HepG2 (cell line): ENCODE results near the gene YIF1A. TPM values are rescaled to one million over a fixed set of nuclear protein-coding genes. Genes with fewer than 3 reads are reported as not detected.
"Not testable (repeated sequence)": the region's sequence is repeated elsewhere in the genome, so short reads cannot be mapped to it uniquely, and the experiment has no call there.

ENCODE experiments used
- ATAC-seq: fragments of 200-7000 bp; cut with Tn5 transposase; 3 replicates; pipeline ENCODE4 v1.9.1; 2020; ENCODE audit warnings: mild to moderate bottlenecking, moderate library complexity
- BruUV-seq: library from RNA; stranded (reverse); fragments of 400-500 nt; replicated peaks from 2 replicates; lab custom pipeline; 2021; lab: Mats Ljungman, UMichigan
- CTCF ChIA-PET: fragments of 300-600 bp; formaldehyde crosslinking; extraction: SDS; loops from one replicate; lab custom pipeline; 2021; ENCODE audit warnings: low total read pairs, inconsistent platforms, low intra/inter-chr PET ratio; lab: Yijun Ruan, JAX
- POLR2A ChIA-PET: fragments of 350-600 bp; sonication (Branson Sonifier 250); formaldehyde crosslinking; loops from one replicate; lab custom pipeline; 2020; ENCODE audit warnings: antibody characterized with exemption, inconsistent platforms; lab: Yijun Ruan, JAX
- DNase-seq: peaks from one replicate; pipeline ENCODE4 v3.0.0-alpha.2; 2015; ENCODE audit warnings: low spot score
- FAIRE-seq: peaks from 3 replicates; lab custom pipeline; 2011; peaks lifted over from hg19 to GRCh38; lab: Jason Lieb, UNC
- H2AFZ ChIP-seq: one replicate; pipeline ENCODE4 v1.6.1; 2011; ENCODE audit warnings: low read length, inconsistent platforms
- H3K27ac ChIP-seq: fragments of 300-600 bp; 3 replicates; pipeline ENCODE4 v1.8.0; 2011; ENCODE audit warnings: mixed run types, mild to moderate bottlenecking, mixed read lengths, low read length, inconsistent platforms; ENCODE audit not compliant: insufficient read depth; ENCODE audit errors: extremely low read length
- H3K27me3 ChIP-seq, 2 experiments: fragments of 200-600 bp in 1 of 2; 2 replicates in 1 of 2; 3 replicates in 1 of 2; pipeline versions ENCODE4 v1.6.0 to v1.8.0; 2011; ENCODE audit warnings: low read length in 2 of 2, mild to moderate bottlenecking in 2 of 2, moderate library complexity in 2 of 2, inconsistent platforms in 1 of 2; ENCODE audit not compliant: insufficient read depth in 2 of 2, control insufficient read depth in 1 of 2
- H3K36me3 ChIP-seq, 2 experiments: fragments of 200-600 bp in 1 of 2; replicated peaks in 1 of 2; 2 replicates in 1 of 2; 3 replicates in 1 of 2; pipeline versions ENCODE4 v1.5.1 to v1.8.0; 2011; ENCODE audit warnings: low read length in 2 of 2, inconsistent platforms in 1 of 2; ENCODE audit not compliant: insufficient read depth in 2 of 2, control insufficient read depth in 1 of 2
- H3K4me1 ChIP-seq: 2 replicates; pipeline ENCODE4 v1.5.1; 2012; ENCODE audit warnings: low read length, inconsistent platforms; ENCODE audit not compliant: insufficient read depth
- H3K4me2 ChIP-seq: 2 replicates; pipeline ENCODE4 v1.6.0; 2011; ENCODE audit warnings: low read depth, low read length, inconsistent platforms
- H3K4me3 ChIP-seq, 3 experiments: fragments of 200-600 bp in 1 of 3; sonication (generic), shearing (Covaris generic) in 1 of 3; replicated peaks in 1 of 3; 2 replicates each; pipeline ENCODE4 v1.5.1; 2011 to 2016; ENCODE audit warnings: low read length in 3 of 3, inconsistent platforms in 2 of 3, low read depth in 2 of 3, mild to moderate bottlenecking in 2 of 3, control low read depth in 1 of 3, mixed read lengths in 1 of 3; ENCODE audit not compliant: insufficient read depth in 1 of 3
- H3K79me2 ChIP-seq: one replicate; pipeline ENCODE4 v1.6.1; 2011; ENCODE audit warnings: low read length, inconsistent platforms; ENCODE audit not compliant: insufficient read depth
- H3K9ac ChIP-seq: 2 replicates; pipeline ENCODE4 v1.6.0; 2011; ENCODE audit warnings: mild to moderate bottlenecking, low read depth, low read length, inconsistent platforms; ENCODE audit not compliant: insufficient read depth
- H3K9me3 ChIP-seq: 2 replicates; pipeline ENCODE4 v1.5.1; 2012; ENCODE audit warnings: mild to moderate bottlenecking, low read length
- H4K20me1 ChIP-seq: 2 replicates; pipeline ENCODE4 v1.6.0; 2011; ENCODE audit warnings: inconsistent platforms, mild to moderate bottlenecking, low read length, moderate library complexity; ENCODE audit not compliant: insufficient read depth
- CENPX ChIP-seq: sonication (generic); formaldehyde crosslinking; IDR thresholded peaks from 2 replicates; pipeline ENCODE4 v1.9.0; 2021; ENCODE audit warnings: mild to moderate bottlenecking, missing genetic modification reagents, moderate library complexity
- GTF2F1 ChIP-seq: fragments of 150-350 bp; IDR thresholded peaks from 2 replicates; pipeline ENCODE4 v1.6.1; 2014; ENCODE audit warnings: low read length
- HNRNPL ChIP-seq: fragments of 200-400 bp; formaldehyde crosslinking; IDR thresholded peaks from 2 replicates; pipeline ENCODE4 v1.6.1; 2017; ENCODE audit warnings: mild to moderate bottlenecking, low read depth, low read length
- KDM5A ChIP-seq: fragments of 200-600 bp; sonication (generic); IDR thresholded peaks from 2 replicates; pipeline ENCODE4 v1.7.0; 2018; ENCODE audit warnings: antibody characterized with exemption, mild to moderate bottlenecking, low read length, borderline replicate concordance
- MYNN ChIP-seq: sonication (generic); formaldehyde crosslinking; IDR thresholded peaks from 2 replicates; pipeline ENCODE4 v1.4.0; 2020; ENCODE audit warnings: mild to moderate bottlenecking, low read depth, missing genetic modification reagents
- PRMT3 ChIP-seq: sonication (generic); formaldehyde crosslinking; IDR thresholded peaks from 2 replicates; pipeline ENCODE4 v1.8.1; 2022; ENCODE audit warnings: low read depth, mild to moderate bottlenecking, moderate library complexity, missing genetic modification reagents, borderline replicate concordance
- SRY ChIP-seq: sonication (generic); formaldehyde crosslinking; IDR thresholded peaks from 2 replicates; pipeline ENCODE4 v1.8.0; 2022; ENCODE audit warnings: mild to moderate bottlenecking, missing genetic modification reagents
- whole genome bisulfite sequencing: methylation state at CpG from one replicate; pipeline ENCODE4 v1.1.6; 2017; ENCODE audit warnings: low lambda C conversion rate; 5-methylcytosine and 5-hydroxymethylcytosine counted together
- in situ Hi-C: cut with HindIII; loops from 2 replicates; pipeline ENCODE4 v1.10.0; 2017; ENCODE audit warnings: low pct_unique_long_range_greater_than_20kb; ENCODE audit not compliant: extremely low pct_ligation_motif_present
- intact Hi-C: fragments of 100-400 bp; cut with micrococcal nuclease; formaldehyde crosslinking; loops from one replicate; pipeline ENCODE4 v1.10.0; 2022; ENCODE audit not compliant: unreplicated experiment
- polyA plus RNA-seq, 8 experiments: library from polyadenylated mRNA; depleted of rRNA in 3 of 8; stranded (reverse) in 7 of 8; unstranded in 1 of 8; fragments of >200 nt; fragmentation: Illumina TruSeq in 4 of 8; extraction: Trizol in 4 of 8; gene quantifications; 2 replicates each; pipeline versions ENCODE4 v1.2.1 to v1.2.3, GENCODE V29; 2011 to 2016; ENCODE audit warnings: low read depth in 4 of 8, missing spikeins in 1 of 8, mixed read lengths in 1 of 8; ENCODE audit not compliant: insufficient read depth in 1 of 8
- total RNA-seq, 5 experiments: library from RNA; depleted of rRNA; stranded (reverse); fragments of >200 nt; fragmentation: Illumina TruSeq; extraction: Trizol; gene quantifications; 2 replicates each; pipeline ENCODE4 v1.2.3, GENCODE V29; 2016; ENCODE audit warnings: low read depth in 1 of 5
- TF ChIP-seq, protein P1 (sequence below): sonication (generic); formaldehyde crosslinking; IDR thresholded peaks from 2 replicates; pipeline ENCODE4 v1.4.0; 2020; ENCODE audit warnings: mild to moderate bottlenecking, low read depth, missing genetic modification reagents
- TF ChIP-seq, protein P2 (sequence below): sonication (generic); formaldehyde crosslinking; IDR thresholded peaks from 2 replicates; pipeline ENCODE4 v1.4.0; 2020; ENCODE audit warnings: missing genetic modification reagents, mild to moderate bottlenecking, borderline replicate concordance
- TF ChIP-seq, protein P3 (sequence below): sonication (generic); formaldehyde crosslinking; IDR thresholded peaks from 2 replicates; pipeline ENCODE4 v1.5.0; 2020; ENCODE audit warnings: missing genetic modification reagents

The YIF1A gene
- total and polyA plus RNA-seq, 2 of the 13 experiments (the other 11 are each of a cell fraction or from before 2014, with no cell fraction given), result 133 to 145 TPM

DNA sequence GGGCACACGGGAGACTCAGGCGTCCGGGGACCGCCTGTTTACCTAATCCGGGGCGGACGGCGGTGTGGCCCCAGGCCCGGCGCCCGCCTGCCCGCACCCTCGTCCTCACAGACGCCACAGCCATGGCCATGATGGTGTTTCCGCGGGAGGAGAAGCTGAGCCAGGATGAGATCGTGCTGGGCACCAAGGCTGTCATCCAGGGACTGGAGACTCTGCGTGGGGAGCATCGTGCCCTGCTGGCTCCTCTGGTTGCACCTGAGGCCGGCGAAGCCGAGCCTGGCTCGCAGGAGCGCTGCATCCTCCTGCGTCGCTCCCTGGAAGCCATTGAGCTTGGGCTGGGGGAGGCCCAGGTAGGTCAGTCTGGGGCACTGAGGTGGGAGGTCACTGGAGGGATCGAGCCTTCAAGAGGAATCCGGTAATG is 30.5 kb downstream of the YIF1A start (continued):
- TF ChIP-seq KDM5A, result no peak
- no peak for TF ChIP-seq SRY
- TF ChIP-seq HNRNPL, result no peak
- TF ChIP-seq MYNN (CRISPR knock-in tag), result no peak
- TF ChIP-seq, protein P1, sequence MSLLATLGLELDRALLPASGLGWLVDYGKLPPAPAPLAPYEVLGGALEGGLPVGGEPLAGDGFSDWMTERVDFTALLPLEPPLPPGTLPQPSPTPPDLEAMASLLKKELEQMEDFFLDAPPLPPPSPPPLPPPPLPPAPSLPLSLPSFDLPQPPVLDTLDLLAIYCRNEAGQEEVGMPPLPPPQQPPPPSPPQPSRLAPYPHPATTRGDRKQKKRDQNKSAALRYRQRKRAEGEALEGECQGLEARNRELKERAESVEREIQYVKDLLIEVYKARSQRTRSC (CRISPR knock-in tag), result no peak; the same call in 1 of the 2 replicates
- no peak for TF ChIP-seq CENPX (CRISPR knock-in tag)
- TF ChIP-seq, protein P2, sequence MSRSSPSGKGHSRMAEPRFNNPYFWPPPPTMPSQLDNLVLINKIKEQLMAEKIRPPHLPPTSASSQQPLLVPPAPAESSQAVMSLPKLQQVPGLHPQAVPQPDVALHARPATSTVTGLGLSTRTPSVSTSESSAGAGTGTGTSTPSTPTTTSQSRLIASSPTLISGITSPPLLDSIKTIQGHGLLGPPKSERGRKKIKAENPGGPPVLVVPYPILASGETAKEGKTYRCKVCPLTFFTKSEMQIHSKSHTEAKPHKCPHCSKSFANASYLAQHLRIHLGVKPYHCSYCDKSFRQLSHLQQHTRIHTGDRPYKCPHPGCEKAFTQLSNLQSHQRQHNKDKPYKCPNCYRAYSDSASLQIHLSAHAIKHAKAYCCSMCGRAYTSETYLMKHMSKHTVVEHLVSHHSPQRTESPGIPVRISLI (CRISPR knock-in tag), result peak; percentile 4; the same call in 1 of the 2 replicates
- TF ChIP-seq GTF2F1, result no peak
- no peak for TF ChIP-seq PRMT3 (CRISPR knock-in tag)
- TF ChIP-seq, protein P3, sequence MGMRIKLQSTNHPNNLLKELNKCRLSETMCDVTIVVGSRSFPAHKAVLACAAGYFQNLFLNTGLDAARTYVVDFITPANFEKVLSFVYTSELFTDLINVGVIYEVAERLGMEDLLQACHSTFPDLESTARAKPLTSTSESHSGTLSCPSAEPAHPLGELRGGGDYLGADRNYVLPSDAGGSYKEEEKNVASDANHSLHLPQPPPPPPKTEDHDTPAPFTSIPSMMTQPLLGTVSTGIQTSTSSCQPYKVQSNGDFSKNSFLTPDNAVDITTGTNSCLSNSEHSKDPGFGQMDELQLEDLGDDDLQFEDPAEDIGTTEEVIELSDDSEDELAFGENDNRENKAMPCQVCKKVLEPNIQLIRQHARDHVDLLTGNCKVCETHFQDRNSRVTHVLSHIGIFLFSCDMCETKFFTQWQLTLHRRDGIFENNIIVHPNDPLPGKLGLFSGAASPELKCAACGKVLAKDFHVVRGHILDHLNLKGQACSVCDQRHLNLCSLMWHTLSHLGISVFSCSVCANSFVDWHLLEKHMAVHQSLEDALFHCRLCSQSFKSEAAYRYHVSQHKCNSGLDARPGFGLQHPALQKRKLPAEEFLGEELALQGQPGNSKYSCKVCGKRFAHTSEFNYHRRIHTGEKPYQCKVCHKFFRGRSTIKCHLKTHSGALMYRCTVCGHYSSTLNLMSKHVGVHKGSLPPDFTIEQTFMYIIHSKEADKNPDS (CRISPR knock-in tag), result no peak

DNA sequence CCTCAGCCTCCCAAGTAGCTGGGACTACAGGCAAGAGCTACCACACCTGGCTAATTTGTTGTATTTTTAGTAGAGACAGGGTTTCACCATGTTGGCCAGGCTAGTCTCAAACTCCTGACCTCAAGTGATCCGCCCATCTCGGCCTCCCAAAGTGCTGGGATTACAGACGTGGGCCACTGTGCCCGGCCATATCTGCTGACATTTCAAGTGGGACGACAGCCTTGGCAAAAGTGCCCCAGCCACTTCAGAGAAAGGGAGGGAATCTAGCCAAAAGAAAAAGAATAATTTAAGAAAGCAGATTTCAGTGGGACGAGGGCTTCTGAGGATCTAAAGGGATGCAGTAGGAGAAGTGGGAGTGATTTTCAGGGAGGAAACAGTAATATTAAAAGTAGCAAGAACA is 35.9 kb downstream of the YIF1A start:
- CTCF ChIA-PET, H3K79me2 ChIP-seq, H3K9ac ChIP-seq, FAIRE-seq, H2AFZ ChIP-seq, DNase-seq, H4K20me1 ChIP-seq, BruUV-seq, H3K27ac ChIP-seq, in situ Hi-C loops, H3K4me2 ChIP-seq, H3K9me3 ChIP-seq, H3K4me3 ChIP-seq, H3K36me3 ChIP-seq, H3K27me3 ChIP-seq, POLR2A ChIA-PET, intact Hi-C loops, ATAC-seq: not testable (repeated sequence)
- H3K4me1 ChIP-seq, result peaks cover 10% of the 10 kb centered on the region
- 88% methylated on average over 6 of the region's 6 CpGs for WGBS
